HG02885 (cell line): ENCODE data around the gene ITGB6.
"Not testable (repeated sequence)": the region's sequence is repeated elsewhere in the genome, so short reads cannot be mapped to it uniquely, and the experiment has no call there.

ENCODE experiments used
- ATAC-seq: cut with Tn5 transposase; IDR thresholded peaks from one replicate; pipeline ENCODE4 v1.9.1; 2021; ENCODE audit warnings: mild to moderate bottlenecking; ENCODE audit not compliant: unreplicated experiment, poor library complexity

ITGB6 gene

DNA sequence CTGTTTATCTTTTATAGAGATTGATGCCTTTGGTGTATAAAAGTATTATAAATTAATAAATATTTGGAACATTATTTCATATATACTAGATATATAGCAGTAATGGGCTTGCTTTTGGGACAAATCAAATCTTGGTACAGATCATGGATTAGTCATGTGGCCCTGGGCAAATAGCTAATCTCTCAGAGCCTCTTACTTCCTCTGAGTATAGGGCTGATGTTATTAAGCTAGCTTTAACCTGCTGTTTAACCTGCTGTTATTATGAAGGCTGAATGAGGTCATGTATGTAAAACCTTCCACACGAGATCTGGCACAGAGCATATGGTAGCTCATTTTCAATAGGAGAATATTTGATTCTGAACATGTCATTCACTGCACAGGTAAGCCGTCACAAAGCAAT is 5.7 kb downstream of the ITGB6 start:
- no peak for ATAC-seq

DNA sequence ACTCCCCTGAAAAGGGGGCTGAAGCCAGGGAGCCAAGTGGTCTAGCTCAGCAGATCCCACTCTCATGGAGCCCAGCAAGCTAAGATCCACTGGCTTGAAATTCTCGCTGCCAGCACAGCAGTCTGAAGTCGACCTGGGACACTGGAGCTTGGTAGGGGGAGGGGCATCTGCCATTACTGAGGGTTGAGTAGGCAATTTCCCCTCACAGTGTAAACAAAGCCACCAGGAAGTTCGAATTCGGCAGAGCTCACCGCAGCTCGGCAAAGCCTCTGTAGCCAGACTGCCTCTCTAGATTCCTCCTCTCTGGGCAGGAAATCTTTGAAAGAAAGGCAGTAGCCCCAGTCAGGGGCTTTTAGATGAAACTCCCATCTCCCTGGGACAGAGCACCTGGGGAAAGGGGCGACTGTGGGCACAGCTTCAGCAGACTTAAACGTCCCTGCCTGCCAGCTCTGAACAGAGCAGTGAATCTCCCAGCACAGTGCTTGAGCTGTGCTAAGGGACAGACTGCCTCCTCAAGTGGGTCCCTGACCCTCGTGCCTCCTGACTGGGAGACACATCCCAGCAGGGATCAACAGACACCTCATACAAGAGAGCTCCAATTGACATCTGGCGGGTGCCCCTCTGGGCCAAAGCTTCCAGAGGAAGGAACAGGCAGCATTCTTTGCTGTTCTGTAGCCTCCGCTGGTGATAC is 18.8 kb downstream of the ITGB6 start:
- not testable (repeated sequence) for ATAC-seq

DNA sequence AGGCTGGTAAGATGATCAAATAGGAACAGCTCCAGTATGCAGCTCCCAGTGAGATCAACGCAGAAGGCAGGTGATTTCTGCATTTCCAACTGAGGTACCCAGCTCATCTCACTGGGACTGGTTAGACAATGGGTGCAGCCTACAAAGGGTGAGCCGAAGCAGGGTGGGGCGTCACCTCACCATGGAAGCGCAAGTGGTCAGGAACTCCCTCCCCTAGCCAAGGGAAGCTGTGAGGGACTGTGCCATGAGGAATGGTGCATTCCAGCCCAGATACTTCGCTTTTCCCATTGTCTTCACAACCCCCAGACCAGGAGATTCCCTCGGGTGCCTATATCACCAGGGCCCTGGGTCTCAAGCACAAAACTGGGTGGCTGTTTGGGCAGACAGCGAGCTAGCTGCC is 19.4 kb downstream of the ITGB6 start:
- ATAC-seq, result not testable (repeated sequence)

DNA sequence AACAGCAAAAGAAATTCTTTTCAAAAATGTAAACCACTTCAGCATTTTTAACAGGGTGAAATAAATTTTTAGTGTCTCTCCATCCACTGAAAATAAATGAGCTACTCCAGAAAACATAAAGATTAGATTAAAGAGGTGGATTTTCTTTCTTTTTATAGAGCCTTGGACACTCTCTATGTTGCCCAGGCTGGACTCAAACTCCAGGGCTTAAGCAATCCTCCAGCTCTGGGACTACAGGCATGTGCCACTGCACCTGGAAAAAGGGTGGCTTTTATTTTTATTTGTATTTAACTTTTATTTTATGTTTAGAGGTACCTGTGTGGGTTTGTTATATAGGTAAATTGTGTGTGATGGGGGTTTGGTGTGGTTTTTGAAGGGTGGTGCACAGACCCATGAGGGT is 19.9 kb downstream of the ITGB6 start:
- no peak for ATAC-seq

DNA sequence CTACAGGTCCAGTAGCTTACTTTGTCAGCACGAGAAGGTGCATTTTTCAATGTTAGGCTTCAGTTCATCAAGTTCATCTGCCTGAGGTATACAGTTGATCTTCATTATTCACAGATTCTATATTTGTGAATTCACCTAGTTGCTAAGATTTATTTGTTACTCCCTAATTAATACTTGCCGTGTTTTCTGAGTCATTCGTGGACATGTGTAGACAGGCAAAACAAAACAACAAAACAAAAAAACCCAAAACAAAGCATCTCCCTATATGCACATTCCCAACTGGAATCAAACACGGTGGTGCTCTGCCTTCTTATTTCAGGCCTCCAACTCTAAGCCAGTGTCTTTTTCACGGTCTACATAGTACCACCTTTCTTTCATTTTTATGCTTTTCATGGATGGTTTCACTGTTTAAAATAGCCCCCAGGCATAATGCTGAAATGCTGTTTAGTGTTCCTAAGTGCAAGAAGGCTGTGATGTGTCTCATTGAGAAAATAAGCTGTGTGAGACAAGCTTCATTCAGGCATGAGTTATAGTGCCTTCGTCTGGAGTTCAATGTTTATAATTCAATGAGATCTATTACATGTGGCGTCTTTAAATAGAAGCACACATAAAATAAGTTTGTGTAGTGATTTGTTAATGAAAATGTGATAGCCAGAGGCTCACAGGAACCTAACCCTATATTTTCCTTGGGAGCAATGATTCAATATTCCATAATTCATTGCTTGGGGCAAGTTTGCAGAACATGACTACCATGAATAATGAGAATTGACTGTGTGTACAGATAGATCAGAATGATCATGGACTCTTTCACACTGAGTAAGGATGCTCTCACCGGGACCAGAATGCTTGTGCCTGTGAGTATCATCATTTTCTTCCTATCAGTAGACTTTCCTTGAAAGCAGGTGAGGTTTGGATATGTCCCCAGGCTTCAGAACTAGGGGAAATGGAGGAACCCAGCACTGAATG is 24.6 kb downstream of the ITGB6 start:
- no peak for ATAC-seq

DNA sequence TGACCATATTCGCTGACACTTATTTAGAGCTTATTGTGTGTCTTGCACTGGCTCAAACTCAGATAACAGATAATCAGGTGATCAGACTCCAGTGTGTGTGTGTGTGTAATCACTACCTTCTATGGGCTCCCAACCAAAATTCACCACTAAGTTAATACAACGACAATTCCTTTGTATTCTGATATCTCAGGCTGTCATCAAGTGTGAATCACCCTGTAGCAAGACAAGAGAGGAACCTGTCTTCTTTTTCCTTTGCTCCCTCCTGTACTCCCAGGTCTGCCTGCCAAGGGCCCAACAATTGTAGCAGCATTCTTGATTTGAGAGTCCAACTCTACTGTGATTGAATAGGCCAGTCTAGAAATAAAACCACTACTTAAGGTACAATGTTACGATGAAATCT is 25.8 kb downstream of the ITGB6 start:
- ATAC-seq, result no peak

DNA sequence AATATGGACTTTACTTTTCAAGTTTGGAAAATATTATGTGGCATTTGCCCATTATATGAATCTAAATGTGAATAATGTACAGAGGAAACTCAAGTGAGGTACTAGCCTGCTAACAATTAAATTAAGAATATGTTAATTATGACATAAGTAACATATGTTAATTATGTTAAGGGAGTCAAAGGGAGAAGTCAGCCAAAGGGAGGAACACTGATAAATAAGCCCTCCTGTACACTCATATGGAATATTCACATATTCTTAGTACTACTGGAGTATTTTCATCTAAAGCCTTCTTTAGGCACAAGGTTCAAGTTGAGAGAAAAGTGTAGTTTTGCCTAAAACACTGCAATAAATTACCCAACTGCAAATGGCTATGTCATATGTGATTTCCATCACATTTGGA is 30.1 kb downstream of the ITGB6 start:
- no peak for ATAC-seq

DNA sequence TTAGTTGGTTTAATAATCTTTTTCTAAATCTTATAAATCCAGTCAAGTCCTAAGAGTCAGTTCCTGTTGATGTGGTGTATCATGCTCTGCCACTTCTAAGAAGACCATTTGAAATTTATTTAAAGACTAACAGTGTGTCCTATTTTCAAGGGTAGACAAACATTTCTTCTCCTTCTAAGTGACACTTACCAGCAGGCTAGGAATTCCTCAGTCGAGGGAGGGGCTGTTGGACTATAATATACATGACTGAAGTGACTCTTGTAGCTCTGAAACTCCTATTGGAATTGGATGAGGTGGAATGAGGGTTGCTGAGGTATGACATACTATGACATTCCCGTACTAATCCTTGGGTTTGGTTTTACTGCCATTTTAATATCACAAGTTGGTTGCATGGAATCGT is 30.6 kb downstream of the ITGB6 start:
- no peak for ATAC-seq

DNA sequence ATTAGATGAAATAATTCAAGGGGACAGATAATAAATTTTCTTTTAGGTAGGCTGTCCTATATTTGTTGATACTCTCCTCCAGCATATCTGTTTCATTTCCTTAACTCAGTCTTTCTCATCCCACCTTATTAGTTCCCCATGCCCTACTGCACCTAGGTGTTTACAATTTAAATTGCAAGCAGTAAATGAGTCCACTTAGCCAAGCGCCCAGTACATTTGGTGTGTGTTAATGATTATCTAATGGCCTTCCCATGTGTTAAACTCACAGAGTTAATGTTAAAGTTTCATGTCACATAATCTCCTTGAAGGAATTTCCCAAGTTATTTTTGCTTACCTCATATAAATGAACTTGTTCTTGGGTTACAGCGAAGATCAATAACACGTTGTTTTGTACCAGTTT is 31.2 kb downstream of the ITGB6 start:
- no peak for ATAC-seq

DNA sequence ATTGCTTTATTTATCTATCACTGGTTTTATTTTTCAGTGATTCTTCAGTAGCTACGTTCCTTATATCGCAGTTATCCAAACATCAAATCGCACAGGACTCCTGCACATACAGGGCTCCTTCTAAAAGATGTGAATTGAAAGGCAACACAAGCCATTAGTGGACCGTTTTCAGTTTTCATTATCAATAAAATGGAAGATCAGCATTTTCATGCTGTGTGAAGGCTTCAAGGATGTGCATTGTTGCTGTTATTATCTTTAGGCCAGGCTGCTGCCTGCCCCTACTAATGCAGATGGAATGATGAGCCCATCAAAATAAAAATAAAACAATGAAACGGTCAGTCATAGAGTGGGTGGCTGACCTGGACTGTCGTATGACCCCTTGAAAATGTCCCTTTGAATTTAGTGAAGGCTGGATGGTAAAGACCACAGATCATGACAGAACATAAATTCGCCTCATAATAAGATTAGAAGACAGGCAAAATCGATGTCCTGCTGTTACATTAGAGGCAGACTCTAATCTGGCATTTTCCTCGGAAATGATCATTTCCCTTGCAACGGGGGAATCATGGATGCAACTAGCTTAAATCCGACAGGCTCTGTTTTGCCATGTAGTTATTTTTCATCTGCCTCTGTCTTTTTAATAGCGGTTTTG is 32.9 kb downstream of the ITGB6 start:
- ATAC-seq, result no peak

DNA sequence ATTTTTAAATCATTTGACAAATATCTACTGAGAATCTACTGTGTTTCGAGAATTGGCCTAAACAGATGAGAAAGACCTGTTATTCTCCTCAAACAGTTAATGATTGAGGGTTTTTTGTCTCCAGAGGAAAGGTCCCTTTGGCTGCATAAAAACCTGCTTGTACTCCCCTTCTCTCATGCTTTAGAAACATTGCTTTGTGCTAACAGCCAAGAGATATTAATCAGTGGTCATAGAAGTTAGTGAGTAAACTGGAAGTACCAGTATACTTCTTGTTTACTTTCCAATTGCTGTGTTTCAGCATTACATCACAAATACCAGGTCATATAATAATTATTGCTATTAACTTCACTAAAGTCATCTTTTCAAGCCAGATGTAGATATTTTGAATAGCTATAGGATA is 34.1 kb downstream of the ITGB6 start:
- ATAC-seq, result no peak

DNA sequence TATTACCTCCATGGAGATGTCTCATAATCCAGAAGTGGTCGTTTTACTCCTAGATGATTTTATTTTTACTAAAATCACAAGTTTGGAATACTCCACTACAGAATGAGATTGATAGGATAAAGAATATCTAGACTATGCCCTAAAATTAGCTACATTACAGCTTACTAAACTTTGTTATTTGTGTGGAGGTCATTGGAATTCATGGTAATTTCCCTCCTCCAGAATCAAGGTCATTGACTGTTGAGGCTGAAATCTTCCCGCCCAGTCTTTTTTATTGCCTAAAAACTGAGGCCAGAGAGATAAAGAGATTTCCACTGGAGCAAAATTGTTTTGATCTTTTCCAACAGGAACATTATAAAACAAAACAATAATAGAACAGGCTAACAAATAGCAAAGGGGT is 35.0 kb downstream of the ITGB6 start:
- no peak for ATAC-seq

DNA sequence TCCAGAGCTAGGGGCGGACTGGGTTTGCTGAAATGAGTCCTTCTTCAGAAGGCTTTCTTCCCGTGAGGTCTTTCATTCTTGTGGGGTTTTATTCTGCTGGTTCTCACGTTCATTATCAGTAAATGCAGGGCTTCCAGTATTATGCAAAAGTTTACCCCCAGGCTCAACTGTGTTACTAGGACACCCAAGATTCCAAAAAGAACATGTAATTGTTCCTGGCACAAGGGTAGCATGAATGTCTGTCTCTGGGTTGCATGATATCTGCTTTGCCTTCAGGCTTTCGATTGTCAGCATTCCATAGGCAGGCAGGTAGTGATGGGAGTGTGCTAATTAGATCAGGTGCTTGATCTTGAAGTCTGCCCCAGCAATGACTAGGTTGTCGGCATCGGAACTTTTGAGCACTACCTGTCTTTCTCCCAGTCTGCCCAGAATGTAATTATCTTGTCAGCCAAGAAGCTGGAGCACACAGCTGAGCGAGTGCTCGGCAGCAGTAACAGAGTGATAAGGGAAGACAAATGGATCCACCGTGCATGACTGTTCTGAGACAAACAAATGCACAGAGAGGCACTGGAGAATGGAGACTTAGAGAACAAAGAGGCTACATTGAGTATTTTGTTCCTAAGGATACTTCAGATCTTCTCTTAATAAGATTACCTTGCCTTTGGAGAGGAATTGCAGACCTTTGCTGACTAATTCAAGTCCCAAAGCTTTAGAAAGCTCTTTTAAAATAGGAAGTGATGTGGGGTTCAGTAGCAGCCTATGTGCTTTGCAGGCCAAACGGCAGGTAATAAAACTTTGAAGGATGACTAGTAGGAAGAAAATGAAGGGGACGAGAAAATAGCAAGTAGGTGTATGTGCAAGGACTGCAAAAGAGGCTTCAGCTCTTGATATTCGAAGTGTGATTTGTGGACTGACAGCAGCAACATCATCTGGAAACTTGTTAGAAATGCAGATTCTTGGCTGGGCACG is 41.9 kb downstream of the ITGB6 start:
- ATAC-seq, result no peak

DNA sequence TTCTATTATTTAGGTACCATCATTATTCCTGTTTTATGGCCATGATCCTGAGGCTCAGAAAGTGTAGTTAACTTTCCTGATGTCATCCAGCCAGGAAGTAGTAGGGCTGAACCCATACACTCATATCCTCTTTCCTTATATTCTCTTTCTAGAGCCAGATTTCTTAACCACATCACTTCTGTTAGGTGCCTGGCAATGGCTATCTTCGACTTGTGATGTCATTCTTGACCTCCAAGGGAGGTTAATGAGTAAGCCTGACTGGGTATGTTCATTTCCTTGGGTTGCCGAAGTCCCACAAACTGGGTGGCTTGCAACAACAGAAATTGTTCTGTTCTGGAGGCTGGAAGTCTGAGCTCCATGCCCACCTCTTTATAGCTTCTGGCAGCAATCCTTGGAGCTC is 43.4 kb downstream of the ITGB6 start:
- ATAC-seq, result no peak

DNA sequence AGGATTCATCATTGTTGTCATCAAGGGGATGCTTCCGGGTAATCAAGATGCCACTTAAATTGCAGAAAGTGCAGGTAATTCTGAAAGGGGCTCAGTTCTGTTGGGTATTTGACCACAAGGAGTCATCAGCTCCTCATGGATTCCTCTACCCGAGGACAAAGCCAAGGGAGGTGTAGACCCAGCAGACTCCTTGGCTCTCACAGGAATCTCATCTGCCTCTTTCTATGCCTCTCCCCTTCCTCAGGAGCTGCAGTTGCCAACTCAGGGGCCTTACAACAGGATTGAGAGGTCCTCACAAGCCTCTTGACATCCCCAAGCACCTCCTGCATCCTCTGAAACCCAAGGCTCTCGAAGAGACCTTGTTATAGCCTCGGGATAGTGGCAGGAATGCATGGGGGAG is 44.0 kb downstream of the ITGB6 start:
- ATAC-seq, result no peak

DNA sequence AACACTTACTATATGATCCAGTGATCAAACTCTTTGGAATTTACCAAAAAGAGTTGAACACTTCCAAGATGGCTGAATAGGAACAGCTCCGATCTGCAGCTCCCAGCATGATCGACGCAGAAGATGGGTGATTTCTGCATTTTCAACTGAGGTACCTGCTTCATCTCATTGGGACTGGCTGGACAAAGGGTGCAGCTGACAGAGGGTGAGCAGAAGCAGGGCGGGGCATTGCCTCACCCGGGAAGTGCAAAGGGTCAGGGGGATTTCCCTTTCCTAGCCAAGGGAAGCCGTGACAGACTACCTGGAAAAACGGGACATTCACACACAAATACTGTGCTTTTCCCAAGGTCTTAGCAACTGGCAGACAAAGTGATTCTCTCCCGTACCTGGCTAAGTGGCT is 51.7 kb downstream of the ITGB6 start:
- not testable (repeated sequence) for ATAC-seq

DNA sequence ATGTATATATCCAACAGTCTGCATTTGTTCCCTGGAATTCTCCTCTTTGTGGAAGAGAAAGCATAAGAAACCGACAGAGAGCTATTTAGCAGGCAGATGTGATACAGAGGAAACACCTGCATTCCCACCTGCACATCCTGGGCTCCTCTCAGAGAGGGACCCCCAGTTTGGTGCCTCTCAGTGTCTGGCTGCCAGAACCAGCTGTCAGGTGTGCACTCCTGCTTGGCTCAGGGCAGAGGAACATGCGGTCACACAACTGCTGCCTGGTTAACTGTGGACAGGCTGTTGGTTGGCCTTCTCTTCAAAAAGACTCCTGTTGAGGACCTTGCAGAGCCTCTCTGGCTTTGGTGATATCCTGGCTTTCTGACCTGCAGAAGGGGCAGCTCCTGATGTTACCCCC is 54.6 kb downstream of the ITGB6 start:
- ATAC-seq, result no peak

DNA sequence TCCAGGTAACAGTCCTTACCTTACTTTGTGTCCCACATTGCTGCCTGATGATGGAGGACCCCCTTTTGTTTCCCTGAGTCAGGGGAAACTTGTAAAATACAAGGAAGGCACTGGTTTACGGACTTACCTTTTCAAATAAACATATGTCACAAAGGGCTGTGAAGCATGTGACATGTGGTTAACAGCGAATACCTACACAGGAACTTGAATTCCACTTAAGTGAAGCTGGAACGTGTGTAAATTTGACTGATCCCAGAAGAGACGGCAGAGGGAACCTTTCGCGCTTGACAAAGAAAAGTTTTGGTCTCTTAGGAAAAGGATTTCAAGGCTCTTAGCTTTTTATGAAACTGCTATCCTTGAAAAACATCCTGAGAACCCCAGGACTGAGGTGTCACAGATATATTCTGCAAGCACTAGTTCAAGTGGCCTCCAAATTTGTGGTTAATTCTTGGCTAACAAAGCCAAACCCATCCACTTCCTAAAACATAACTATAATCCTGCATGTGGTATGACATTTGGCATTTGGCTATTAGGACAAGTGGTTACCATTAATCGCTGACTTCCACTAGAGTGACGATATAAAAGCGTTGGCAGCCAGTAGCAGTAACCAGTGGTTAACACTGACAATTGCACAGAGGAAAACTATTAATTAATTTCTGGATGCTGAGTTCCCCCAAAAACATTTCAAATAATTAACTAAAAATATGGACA is 55.6 kb downstream of the ITGB6 start:
- ATAC-seq, result no peak

DNA sequence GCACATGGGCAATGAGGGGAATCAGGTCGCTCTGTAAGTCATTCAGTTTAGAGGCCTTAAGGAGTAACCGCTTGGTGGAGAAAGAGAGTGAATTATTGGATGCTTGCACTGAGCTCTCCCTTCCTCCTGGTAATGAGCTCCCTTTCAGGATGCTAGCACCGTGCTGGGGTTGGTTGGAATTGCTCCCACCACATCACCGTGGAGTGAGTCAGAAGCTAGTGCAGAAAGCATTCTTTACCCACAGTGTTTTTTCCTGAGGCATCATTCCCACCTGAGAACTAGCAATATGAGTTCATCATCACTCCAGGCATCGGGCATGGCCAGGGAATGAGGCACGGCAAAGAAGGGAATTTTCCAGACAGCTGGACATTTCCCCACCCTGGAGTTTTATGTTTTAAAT is 57.6 kb downstream of the ITGB6 start:
- ATAC-seq, result no peak
